VCaP (cell line): ENCODE results near the gene RPS15A.
"Not testable (repeated sequence)": the region's sequence is repeated elsewhere in the genome, so short reads cannot be mapped to it uniquely, and the experiment has no call there.

Experiments used
- H3K27ac ChIP-seq: fragments of 450-650 bp; 2 replicates; pipeline ENCODE4 v1.5.1; 2017
- CTCF ChIP-seq: fragments of 450-650 bp; conservative IDR thresholded peaks from 2 replicates; pipeline ENCODE4 v1.5.1; 2017; ENCODE audit warnings: mild to moderate bottlenecking, moderate library complexity

RPS15A gene

GRCh38 chr16:18782697-18783429 lies 7.3 kb downstream of the RPS15A start:
- no peak for TF ChIP-seq CTCF

GRCh38 chr16:18781232-18781631 lies 8.9 kb downstream of the RPS15A start:
- not testable (repeated sequence) for H3K27ac ChIP-seq

More at GRCh38 chr16:18782697-18783429, 7.3 kb downstream of the RPS15A start:
- no peak overlapping the region for H3K27ac ChIP-seq

GRCh38 chr16:18780460-18781026 lies 9.6 kb downstream of the RPS15A start:
- H3K27ac ChIP-seq, result not testable (repeated sequence)

GRCh38 chr16:18777664-18778063 lies 12.5 kb downstream of the RPS15A start:
- H3K27ac ChIP-seq, result not testable (repeated sequence)

GRCh38 chr16:18776334-18776733 lies 13.8 kb downstream of the RPS15A start:
- not testable (repeated sequence) for H3K27ac ChIP-seq

- H3K27ac ChIP-seq, result not testable (repeated sequence)
These were observed 15.5 kb downstream of the RPS15A start for GRCh38 chr16:18774651-18775050.

- not testable (repeated sequence) for H3K27ac ChIP-seq
These were observed 18.0 kb downstream of the RPS15A start for GRCh38 chr16:18772171-18772570.

- H3K27ac ChIP-seq, result not testable (repeated sequence)
These were observed 19.7 kb downstream of the RPS15A start for GRCh38 chr16:18770336-18770962.

GRCh38 chr16:18767217-18767616 lies 22.9 kb downstream of the RPS15A start:
- not testable (repeated sequence) for H3K27ac ChIP-seq

- H3K27ac ChIP-seq, result not testable (repeated sequence)
These were observed 27.4 kb downstream of the RPS15A start for GRCh38 chr16:18762713-18763112.

- H3K27ac ChIP-seq, result not testable (repeated sequence)
- peak; percentile 48 for TF ChIP-seq CTCF
These were observed 30.3 kb downstream of the RPS15A start for GRCh38 chr16:18759598-18760520.

GRCh38 chr16:18757960-18758660 lies 32.0 kb downstream of the RPS15A start:
- not testable (repeated sequence) for H3K27ac ChIP-seq

- not testable (repeated sequence) for H3K27ac ChIP-seq
These were observed 33.5 kb downstream of the RPS15A start for GRCh38 chr16:18756639-18757038.

GRCh38 chr16:18742870-18743269 lies 47.3 kb downstream of the RPS15A start:
- H3K27ac ChIP-seq, result not testable (repeated sequence)

GRCh38 chr16:18740027-18740426 lies 50.1 kb downstream of the RPS15A start:
- H3K27ac ChIP-seq, result not testable (repeated sequence)

- not testable (repeated sequence) for H3K27ac ChIP-seq
These were observed 51.4 kb downstream of the RPS15A start for GRCh38 chr16:18738768-18739167.

GRCh38 chr16:18734279-18734678 lies 55.9 kb downstream of the RPS15A start:
- not testable (repeated sequence) for H3K27ac ChIP-seq
